Epithelial cell of alveolus of lung (primary cell): ENCODE results near the gene MED6. TPM values are rescaled to one million over a fixed set of nuclear protein-coding genes. Genes with fewer than 3 reads are reported as not detected.

Experiments used
- total RNA-seq: library from RNA; depleted of rRNA; stranded (reverse); fragments of >200 nt; gene quantifications from 2 replicates; pipeline ENCODE4 v1.2.1, GENCODE V29; 2015

Gene MED6, protein sequence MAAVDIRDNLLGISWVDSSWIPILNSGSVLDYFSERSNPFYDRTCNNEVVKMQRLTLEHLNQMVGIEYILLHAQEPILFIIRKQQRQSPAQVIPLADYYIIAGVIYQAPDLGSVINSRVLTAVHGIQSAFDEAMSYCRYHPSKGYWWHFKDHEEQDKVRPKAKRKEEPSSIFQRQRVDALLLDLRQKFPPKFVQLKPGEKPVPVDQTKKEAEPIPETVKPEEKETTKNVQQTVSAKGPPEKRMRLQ
- 22.9 and 28.1 TPM in 2 replicates for total RNA-seq

DNA sequence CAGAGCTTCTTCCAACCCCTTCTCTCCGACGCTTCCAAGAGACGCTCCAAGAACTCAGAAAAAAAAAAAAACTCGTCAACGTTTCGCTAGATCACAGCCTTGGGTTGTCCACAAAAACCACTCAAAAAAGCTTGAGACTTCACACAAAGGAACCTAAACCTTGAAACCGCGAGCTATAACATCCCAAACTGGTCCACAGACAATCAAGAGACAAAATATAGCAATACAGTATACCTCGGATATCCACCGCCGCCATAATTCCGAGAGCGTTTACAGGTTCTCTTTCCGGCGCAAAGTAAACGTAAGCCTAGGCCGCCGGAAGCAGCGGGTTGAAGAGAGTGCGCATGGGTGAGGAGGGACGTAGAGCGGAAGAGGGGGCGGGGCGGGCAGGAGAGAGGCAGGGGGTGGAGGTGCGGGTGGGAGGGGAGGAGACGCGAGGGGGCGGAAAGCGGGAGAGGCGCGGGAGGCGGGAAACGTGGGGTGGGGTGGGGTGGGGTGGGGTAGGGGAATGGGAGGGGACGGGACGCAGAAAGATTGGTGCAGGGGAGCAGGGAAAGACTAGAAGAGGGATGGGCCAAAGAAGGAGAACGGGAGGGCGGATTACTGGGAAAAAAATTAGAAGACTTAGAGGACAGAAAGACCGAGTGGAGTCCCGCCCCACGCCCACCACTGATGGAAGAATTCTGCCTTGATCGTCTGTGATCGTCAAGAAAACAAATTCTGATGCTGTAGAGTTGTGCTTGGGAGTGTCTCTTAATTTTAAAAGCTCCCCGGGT, at the start of gene MED6:
Gene MED6 (minus strand): TSS at position 274 of the 776 bp plus-strand sequence. CDS start 18 bp downstream, at position 256.

DNA sequence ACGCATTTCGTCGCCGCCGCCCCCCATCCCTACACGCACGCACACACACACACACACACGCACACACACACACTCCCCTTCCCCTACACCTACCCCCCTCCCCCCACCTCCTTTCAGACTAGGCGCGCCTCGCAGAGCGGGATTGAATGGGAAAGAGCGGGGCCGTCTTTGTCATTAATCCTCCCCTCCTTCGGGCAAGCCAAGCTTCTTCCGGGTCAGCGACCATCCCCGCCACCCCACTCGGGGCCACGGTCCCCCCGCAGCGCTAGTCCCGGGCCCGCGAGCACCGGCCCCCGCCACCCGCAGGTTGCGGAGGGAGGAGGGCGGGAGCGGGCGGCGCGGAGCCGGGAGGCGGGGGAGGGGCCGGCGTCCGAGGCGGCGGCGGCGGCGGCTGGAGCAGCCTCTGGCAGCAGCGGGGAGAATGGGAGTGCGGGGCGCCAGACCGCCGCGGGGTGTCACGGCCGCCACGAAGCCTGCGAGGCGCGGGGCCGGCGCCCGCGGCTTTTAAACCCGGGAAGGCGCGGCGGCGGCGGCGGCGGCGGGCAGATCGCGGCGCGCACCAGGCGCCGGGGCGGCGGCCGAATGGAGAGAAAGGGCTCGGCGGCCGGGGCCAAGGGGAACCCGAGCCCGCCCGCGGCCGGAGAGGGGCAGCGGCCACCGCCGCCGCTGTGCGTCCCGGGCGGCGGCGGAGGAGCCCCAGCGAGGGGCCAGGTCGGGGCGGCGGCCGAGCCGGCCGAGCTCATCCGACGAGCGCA, 41.3 kb upstream of the MED6 start, which contains the start of gene TTC9:
Gene TTC9 (plus strand): TSS at position 369 of the 755 bp plus-strand sequence. CDS start 214 bp downstream, at position 583.

DNA sequence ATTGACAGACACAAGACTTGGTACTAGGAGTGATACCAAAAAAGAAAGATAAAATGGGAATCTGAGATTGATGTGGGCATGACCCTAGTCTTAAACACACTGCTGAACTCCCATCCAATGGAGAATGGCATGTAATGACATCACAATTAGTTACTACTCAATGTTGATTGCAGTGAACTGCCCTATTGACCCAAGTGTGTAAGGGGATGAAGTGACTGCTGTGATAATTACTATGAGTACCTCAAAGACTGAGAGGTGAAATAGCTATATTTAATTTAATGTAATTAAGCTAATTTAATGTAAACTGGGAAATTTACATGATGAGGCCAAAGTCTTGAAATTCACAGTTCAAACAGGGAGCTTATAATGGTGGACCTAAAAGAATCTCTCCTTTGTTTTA, 65.6 kb downstream of the MED6 start, which contains the start of gene ADAM20:
Gene ADAM20 (minus strand): TSS at position 101 of the 400 bp plus-strand sequence. CDS start 10,247 bp downstream, outside the sequence.

Other genes with a start within 250 kb of the MED6 start
- 33.6 and 39.2 TPM in 2 replicates for gene COX16, start 241.0 kb downstream of the MED6 start, total RNA-seq
- gene SYNJ2BP, start 183.6 kb downstream of the MED6 start, total RNA-seq, result 11.1 and 23.5 TPM in 2 replicates
- 0.26 and 0.32 TPM in 2 replicates for gene ADAM21, start 148.5 kb downstream of the MED6 start, total RNA-seq
- gene ADAM20, start 65.7 kb downstream of the MED6 start, total RNA-seq, result under 0.01 and 0.24 TPM in 2 replicates
- 0.32 and 0.78 TPM in 2 replicates for gene TTC9, start 41.3 kb upstream of the MED6 start, total RNA-seq
- gene MAP3K9, start 208.9 kb upstream of the MED6 start, total RNA-seq, result 0.48 and 1.7 TPM in 2 replicates